ENCODE measurements around the gene LAMA3.

DNA sequence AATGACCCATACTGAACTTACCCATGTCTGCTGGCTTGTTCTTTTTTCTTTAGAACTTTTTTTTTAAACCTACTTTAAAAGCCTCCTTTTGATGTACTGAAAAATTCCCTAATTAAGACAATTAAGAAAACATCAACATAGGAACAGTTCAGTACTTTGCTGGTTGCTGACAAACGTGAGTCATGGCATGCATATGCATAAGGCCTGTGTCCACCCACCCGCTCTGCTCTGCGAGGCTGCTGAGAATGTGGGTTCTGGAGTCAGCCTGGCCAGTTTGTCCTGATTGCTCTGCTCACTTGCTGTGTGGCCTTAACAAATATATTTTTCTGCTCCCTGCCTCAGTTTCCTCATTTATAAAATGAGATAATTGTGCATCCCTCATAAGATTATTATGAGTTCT is 27.3 kb downstream of the LAMA3 start:
- TF ChIP-seq, protein P1, sequence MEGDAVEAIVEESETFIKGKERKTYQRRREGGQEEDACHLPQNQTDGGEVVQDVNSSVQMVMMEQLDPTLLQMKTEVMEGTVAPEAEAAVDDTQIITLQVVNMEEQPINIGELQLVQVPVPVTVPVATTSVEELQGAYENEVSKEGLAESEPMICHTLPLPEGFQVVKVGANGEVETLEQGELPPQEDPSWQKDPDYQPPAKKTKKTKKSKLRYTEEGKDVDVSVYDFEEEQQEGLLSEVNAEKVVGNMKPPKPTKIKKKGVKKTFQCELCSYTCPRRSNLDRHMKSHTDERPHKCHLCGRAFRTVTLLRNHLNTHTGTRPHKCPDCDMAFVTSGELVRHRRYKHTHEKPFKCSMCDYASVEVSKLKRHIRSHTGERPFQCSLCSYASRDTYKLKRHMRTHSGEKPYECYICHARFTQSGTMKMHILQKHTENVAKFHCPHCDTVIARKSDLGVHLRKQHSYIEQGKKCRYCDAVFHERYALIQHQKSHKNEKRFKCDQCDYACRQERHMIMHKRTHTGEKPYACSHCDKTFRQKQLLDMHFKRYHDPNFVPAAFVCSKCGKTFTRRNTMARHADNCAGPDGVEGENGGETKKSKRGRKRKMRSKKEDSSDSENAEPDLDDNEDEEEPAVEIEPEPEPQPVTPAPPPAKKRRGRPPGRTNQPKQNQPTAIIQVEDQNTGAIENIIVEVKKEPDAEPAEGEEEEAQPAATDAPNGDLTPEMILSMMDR (IDR thresholded peaks at IDR 0.05): no peak
- TF ChIP-seq POLR2A (IDR thresholded peaks at IDR 0.05): no peak

Data from adrenal gland (tissue), 5 donors.